HG03469 (cell line): ENCODE data around the gene SSR2.

Experiments used
- ATAC-seq: cut with Tn5 transposase; IDR thresholded peaks from one replicate; pipeline ENCODE4 v1.9.1; 2021; ENCODE audit warnings: mild to moderate bottlenecking, moderate library complexity, moderate number of reproducible peaks; ENCODE audit not compliant: unreplicated experiment

The SSR2 gene

DNA sequence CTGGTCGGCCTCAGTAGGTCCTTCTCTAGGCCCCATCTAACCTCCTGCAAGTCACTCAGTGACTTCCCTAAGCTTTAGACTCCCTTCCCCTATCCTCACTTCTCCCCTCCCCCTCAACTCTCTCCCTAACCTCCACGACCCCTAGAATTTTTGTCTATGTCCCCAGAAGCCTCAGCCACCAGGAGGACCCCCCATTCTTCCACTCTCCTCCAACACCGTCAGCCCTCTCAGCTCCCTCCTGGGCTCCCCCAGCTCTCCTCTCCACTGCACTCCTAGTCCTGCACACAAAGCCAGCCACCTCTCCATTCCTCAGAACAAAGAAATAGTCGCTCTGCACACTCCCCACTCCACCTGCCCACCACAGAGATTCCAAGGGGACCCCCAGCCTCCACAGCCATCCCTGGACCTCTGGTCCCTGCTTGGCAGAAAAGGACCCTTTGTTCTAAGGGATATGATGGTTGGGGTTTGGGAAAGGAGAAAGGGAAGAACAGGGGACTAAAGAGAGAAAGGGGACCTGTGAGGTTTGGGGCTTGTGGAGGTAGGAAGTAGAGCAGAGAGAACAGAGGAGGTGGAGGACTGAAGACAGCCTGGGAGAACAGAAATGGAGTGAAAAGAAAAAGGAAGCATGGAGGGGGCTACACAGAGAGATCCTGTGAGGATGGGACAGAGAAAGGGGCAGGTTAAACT lies 45.2 kb downstream of the SSR2 start:
- no peak for ATAC-seq

DNA sequence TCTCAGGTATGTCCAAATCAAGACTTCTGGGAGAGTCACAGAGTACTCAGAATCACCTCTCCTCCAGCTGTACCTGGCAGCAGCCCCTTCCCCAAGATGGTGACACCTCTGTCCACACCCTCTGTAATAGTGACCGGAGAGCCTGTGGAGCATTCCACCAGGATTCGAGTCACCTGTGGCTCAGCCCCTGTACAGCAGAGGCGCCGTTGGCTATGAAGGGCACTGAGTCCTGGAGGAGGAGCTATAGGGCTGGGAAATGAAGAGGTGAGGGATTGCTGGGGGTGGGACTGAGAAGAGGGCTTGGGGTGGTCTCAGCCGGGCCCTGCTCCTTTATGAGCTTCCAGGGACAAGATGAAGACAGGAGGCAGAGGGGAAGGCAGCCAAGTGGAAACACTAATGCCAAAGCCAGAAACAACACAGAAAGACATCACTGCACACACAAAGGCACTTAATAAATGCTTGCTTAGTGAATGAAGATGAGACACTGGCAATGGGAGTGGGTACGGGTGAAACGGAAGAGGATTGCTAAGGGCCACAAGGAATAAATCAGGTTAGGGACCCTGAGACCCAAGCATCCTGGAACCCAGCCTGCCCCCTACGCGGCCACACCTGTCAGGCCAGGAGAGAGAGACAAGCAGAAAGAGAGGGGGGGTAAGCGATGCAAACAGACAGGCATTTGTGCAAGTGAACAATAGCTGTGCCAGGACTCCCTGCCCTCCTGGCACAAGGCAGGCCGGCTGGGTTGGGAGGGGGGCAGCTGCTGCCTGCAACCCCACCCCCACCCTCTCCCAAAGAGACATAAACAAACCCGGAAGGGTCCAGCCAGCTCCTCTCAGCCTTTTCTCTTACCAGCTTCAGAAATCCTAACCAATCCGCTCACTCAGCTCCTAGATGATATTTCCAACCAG lies 46.3 kb downstream of the SSR2 start:
- ATAC-seq, result no peak

DNA sequence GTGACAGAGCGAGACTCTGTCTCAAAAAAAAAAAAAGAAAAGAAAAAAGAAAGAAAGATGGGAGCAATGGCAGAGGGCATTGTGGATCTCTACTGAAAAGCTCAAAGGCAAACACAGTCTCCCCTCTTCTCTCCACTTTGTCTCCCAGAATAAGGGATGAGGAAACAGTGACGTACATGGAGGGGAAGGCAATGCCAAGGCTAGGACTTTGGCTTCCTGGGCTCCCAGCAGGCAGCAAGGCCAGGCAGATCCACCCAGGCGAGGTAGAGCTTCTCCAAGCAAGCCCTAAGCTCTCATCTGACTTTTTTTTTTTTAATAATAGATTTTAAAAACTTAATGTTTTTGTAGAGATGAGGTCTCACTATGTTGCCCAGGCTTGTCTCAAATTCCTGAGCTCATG lies 47.0 kb downstream of the SSR2 start:
- ATAC-seq, result no peak

DNA sequence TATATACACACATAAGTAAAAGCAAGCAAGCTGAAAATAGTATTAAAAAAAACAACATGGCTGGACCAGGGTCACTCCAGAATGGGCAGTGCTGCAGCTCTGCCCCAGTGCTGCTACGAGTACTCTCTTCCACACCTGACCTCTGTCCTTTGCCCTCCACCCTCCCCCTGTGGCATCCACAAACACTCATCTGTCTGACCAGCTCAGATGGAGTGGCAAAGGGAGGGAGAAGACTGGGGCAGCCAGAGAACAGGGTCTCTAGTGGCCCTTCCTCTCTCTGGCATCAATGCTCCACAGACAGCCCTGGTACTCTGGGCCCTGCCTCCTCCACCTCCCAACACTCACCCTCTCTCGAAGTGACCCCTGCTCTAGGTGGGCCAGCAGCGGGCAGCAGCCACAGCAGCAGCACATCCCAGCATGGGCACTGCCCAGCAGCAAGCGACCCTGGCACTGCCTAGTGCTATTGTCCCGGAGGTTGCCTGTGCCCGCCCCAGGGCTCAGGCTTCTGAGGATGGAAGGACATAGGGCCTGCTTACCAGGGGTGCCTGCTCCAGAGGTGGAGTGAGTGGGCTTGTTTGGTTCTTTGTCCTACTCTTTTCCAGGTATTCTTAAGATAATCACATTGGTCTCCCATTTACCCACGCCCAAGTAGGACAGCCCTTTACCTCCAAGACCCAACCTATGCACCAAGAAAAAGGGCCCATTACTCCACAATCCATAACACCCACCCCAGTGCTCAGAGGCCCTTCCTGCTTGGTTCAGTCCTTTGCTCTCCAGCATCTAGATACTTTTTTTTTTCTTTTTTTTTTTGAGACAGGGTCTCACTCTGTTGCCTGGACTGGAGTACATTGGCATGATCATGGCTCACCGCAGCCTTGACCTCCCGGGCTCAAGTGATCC lies 48.6 kb downstream of the SSR2 start:
- no peak for ATAC-seq

- no peak for ATAC-seq
Observed at GRCh38 chr1:155970531-155971167, 50.1 kb downstream of the SSR2 start.

DNA sequence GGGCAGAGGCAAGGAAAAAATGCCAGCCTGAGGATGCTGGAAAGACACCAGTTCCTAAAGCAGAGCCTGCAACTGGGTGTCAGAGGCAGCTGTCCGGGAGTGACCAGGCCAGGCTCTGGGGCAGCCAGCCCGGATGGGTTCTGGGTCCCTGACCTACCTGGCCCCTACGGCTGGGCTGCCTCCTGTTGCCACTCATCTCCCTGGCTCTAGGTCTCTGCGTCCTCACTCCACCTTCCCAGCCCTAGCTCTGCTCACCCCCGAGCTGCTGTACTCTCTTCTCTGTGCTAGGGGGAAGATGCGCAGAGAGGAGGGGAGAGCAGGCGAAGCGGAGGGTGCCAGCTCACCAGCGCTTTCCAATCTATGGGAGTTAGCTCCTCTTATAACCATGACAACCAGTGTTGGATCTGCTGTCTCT lies 51.4 kb downstream of the SSR2 start:
- ATAC-seq, result no peak

GRCh38 chr1:155968670-155969069 lies 52.1 kb downstream of the SSR2 start:
- ATAC-seq, result no peak

DNA sequence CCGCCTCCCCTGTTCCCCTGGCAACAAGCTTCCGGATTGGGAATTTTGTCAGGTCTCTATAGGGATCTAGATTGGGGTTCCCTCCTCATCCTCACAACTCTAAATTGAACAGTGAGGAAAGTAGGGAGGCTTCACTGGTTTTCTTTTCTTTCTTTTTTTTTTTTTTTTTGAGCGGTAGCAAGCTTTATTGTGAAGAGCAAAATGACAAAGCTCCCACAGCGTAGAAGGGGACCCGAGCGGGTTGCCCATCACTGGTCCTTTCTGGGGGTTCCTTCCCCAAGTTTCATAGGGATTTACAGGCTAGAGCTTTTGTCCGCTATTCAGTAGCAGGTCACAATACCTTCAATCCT lies 52.7 kb downstream of the SSR2 start:
- ATAC-seq, result no peak

DNA sequence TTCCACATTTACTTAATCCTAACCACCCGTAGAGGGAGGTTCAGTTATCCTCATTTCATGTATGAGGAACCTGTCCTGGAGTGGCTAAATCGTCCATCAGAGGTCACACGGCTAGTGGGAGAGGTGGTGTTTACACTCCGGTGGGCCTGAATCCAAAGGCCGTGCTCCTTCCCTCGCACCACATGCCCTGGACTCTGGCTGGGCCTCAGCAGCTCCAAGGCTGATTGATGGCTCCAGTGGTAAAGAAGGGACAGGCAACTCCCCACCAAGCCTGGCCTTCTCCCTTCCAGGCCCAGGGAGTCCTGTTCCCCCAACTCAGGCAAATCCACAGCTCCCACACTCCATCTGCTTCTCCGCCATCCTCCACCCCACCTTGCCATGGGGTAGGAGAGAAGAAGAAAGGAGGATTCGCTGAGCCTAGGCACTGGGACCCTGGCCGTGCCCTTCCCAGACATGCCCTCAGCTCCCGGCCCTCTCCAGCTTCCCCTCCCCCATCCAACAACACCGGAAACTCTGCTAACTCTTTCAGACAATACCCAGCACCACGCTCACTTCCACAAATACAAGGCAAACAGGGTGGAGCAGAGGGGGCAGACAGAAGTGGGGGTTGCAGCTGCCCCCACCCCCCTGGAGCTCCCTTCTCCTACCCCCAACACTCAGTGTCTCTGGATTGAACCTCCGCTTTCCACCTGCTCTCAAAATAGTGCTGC lies 53.3 kb downstream of the SSR2 start:
- ATAC-seq, result no peak

DNA sequence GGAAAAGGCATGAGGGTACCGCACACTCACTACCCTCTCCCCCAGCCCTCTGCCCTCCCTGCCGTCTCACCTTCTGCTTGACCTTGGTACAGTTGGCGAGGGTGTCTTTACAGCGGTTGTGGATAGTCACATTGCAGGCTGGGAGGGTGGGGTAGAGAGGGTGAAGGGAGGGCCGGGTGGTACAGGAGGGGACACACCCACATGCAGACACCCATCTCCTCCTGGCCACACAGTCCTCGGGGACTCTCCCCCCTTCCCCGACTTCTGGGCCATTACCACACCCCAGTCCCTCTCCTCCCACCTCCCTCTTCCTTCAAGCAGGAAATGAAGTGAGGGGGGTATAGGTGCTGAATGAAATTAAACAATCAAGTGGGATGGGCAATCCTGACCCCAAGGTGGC lies 54.0 kb downstream of the SSR2 start:
- no peak for ATAC-seq

- ATAC-seq, result no peak
Observed at GRCh38 chr1:155966135-155966534, 54.6 kb downstream of the SSR2 start.

DNA sequence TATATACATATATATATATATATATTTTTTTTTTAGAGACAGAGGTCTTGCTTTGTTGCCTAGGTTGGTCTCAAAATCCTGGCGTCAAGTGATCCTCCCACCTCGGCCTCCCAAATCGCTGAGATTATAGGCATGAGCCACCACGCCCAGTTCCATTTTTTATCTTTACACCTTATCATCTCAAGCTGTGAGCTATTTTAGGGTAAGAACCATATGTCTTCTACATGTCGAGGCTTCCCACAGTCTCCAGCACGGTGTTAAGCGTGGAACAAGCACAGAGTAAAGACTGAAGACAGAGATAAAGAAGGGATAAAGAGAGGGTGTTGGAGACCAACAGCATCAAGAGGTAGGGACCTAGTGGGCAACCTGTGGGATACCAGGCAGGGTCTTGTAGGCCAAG lies 56.6 kb downstream of the SSR2 start:
- ATAC-seq, result no peak

GRCh38 chr1:155962599-155963211 lies 58.0 kb downstream of the SSR2 start:
- no peak for ATAC-seq

GRCh38 chr1:155961937-155962336 lies 58.8 kb downstream of the SSR2 start:
- ATAC-seq, result no peak

DNA sequence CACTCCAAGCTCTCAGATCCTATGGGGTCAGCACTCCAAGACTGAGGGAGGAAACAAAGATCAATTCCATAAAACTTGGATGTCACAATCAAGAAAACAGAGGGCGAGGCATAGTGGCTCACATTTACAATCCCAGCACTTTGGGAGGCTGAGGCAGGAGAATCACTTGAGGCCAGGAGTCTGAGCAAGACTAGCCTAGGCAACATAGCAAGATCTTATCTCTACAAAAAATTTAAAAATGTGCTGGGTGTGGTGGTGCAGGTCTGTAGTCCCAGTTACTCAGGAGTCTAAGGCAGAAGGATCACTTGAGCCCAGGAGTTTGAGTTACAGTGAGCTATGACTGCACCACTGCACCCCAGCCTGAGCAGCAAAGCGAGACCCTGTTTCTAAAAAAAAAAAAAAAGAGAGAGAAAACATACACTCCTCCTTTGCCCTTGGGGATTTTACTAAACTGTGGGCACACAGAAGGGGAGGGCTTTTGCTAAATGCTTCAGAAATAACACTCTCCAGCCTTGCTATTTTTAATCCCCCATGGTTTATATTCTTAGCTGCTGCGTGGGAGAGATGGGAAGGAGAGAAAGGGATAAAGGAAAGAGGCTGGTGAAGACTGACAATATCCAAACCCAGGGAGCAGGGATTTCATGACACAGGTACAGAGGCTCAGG lies 60.5 kb downstream of the SSR2 start:
- ATAC-seq, result no peak
